ENCODE data around the gene PURA. TPM values are rescaled to one million over a fixed set of nuclear protein-coding genes. Genes with fewer than 3 reads are reported as not detected.
A peak's percentile ranks its signal among the peaks of the same experiment; 100 is the strongest.

PURA gene
- total RNA-seq, 1 experiment from 2014 or later = 10.2 TPM

- no peak for DNase-seq (ENCODE audit: extremely low read depth, low read depth)
Measured at GRCh38 chr5:140109018-140109758, 4.7 kb upstream of the PURA start.

- DNase-seq (ENCODE audit: extremely low read depth, low read depth) = no peak
Measured at GRCh38 chr5:140109759-140110645, 3.9 kb upstream of the PURA start.

- no peak for DNase-seq (ENCODE audit: extremely low read depth, low read depth)
Measured at GRCh38 chr5:140110646-140110957, 3.3 kb upstream of the PURA start.

GRCh38 chr5:140111011-140111858, 2.7 kb upstream of the PURA start:
- DNase-seq (ENCODE audit: extremely low read depth, low read depth) = no peak

- no peak for DNase-seq (ENCODE audit: extremely low read depth, low read depth)
Measured at GRCh38 chr5:140111859-140112551, 1.9 kb upstream of the PURA start.

GRCh38 chr5:140112685-140113179, 1.2 kb upstream of the PURA start:
- DNase-seq (ENCODE audit: extremely low read depth, low read depth) = no peak

- DNase-seq (ENCODE audit: extremely low read depth, low read depth) = no peak
Measured at GRCh38 chr5:140113180-140113698, 670 bp upstream of the PURA start.

GRCh38 chr5:140114341-140115185, 654 bp downstream of the PURA start:
- peak; percentile 19 for DNase-seq (ENCODE audit: extremely low read depth, low read depth)

GRCh38 chr5:140115186-140115500, 1.2 kb downstream of the PURA start:
- DNase-seq (ENCODE audit: extremely low read depth, low read depth) = no peak

- DNase-seq (ENCODE audit: extremely low read depth, low read depth) = no peak
Measured at GRCh38 chr5:140116716-140117115, 2.8 kb downstream of the PURA start.

GRCh38 chr5:140117523-140117922, 3.6 kb downstream of the PURA start:
- no peak for DNase-seq (ENCODE audit: extremely low read depth, low read depth)

- no peak for DNase-seq (ENCODE audit: extremely low read depth, low read depth)
Measured at GRCh38 chr5:140118302-140118936, 4.5 kb downstream of the PURA start.

GRCh38 chr5:140125637-140126036, 11.7 kb downstream of the PURA start, which contains the start of gene IGIP:
TSS of gene IGIP (plus strand) at chr5:140125937. CDS start at chr5:140128477, 2,540 bp downstream.
- DNase-seq (ENCODE audit: extremely low read depth, low read depth) = no peak

GRCh38 chr5:140126315-140127012, 12.6 kb downstream of the PURA start:
- no peak for DNase-seq (ENCODE audit: extremely low read depth, low read depth)

GRCh38 chr5:140128376-140128775, 14.5 kb downstream of the PURA start:
- DNase-seq (ENCODE audit: extremely low read depth, low read depth) = no peak

- no peak for DNase-seq (ENCODE audit: extremely low read depth, low read depth)
Measured at GRCh38 chr5:140130949-140131733, 17.2 kb downstream of the PURA start.

GRCh38 chr5:140131967-140132409, 18.1 kb downstream of the PURA start:
- DNase-seq (ENCODE audit: extremely low read depth, low read depth) = no peak
